Bronchial epithelial cell (primary cell): ENCODE results near the gene BIRC5. TPM values are rescaled to one million over a fixed set of nuclear protein-coding genes. Genes with fewer than 3 reads are reported as not detected.

ENCODE experiments used
- DNase-seq: peaks from one replicate; pipeline ENCODE4 v3.0.0-alpha.2; 2010; ENCODE audit warnings: low read depth
- FAIRE-seq: peaks from 2 replicates; lab custom pipeline; 2011; peaks lifted over from hg19 to GRCh38; lab: Jason Lieb, UNC
- H3K27me3 ChIP-seq: 2 replicates; pipeline ENCODE4 v1.5.1; 2011; ENCODE audit warnings: low read length; ENCODE audit not compliant: control insufficient read depth, insufficient read depth
- H3K36me3 ChIP-seq: 2 replicates; pipeline ENCODE4 v1.5.1; 2011; ENCODE audit warnings: low read length; ENCODE audit not compliant: control insufficient read depth, insufficient read depth
- H3K4me3 ChIP-seq: 2 replicates; pipeline ENCODE4 v1.5.1; 2011; ENCODE audit warnings: mild to moderate bottlenecking, low read depth, low read length, control low read depth
- total RNA-seq: library from RNA; depleted of rRNA; stranded (reverse); fragments of >200 nt; gene quantifications from 2 replicates; pipeline ENCODE4 v1.2.1, GENCODE V29; 2014
- TF ChIP-seq, protein P1 (sequence below): IDR thresholded peaks from 2 replicates; pipeline ENCODE4 v1.5.1; 2011; ENCODE audit warnings: mild to moderate bottlenecking, moderate library complexity, low read length, control low read depth, inconsistent platforms; ENCODE audit not compliant: insufficient read depth, severe bottlenecking

BIRC5 gene
- total RNA-seq, 1 donor from 2014 or later: 0.53 TPM

DNA sequence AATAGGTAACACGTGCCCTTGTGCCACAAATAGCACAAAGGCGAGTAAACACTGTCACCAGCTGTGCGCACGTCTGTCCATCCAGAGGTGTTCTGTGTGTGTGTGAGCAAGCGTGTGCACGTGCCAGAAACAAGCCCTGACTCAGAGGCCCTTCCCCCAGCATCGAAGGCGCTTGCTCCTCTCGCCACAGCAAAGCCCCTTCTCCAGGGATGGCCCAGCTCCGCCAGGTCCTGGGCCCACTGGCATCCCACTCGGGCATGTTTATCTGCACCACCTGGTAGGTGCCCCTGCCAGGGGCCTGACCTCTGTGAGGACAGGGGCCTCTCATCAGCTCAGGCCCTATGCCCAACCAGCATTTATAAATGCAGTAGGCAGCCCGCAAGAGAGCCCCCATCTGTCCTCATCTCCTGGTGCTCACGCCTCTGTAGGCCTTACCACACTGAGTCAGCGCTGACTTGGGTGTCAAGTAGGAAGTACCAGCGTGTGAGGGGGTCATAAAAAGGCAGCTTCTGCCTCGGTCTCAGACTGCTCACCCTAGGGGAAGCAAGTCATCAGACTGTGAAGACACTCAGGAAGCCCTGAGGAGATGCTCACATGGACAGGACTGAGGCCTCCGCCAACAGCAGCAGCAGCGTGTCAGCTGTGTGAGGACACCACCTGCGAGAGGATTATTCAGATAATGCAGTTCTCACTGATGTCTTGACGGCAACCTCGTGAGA is 28.1 kb downstream of the BIRC5 start:
- no peak overlapping the region for H3K4me3 ChIP-seq
- TF ChIP-seq, protein P1, sequence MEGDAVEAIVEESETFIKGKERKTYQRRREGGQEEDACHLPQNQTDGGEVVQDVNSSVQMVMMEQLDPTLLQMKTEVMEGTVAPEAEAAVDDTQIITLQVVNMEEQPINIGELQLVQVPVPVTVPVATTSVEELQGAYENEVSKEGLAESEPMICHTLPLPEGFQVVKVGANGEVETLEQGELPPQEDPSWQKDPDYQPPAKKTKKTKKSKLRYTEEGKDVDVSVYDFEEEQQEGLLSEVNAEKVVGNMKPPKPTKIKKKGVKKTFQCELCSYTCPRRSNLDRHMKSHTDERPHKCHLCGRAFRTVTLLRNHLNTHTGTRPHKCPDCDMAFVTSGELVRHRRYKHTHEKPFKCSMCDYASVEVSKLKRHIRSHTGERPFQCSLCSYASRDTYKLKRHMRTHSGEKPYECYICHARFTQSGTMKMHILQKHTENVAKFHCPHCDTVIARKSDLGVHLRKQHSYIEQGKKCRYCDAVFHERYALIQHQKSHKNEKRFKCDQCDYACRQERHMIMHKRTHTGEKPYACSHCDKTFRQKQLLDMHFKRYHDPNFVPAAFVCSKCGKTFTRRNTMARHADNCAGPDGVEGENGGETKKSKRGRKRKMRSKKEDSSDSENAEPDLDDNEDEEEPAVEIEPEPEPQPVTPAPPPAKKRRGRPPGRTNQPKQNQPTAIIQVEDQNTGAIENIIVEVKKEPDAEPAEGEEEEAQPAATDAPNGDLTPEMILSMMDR: no peak
- H3K36me3 ChIP-seq: no peaks in the 10 kb centered on the region
- DNase-seq: no peak
- FAIRE-seq: no peak
- no peaks in the 10 kb centered on the region for H3K27me3 ChIP-seq

DNA sequence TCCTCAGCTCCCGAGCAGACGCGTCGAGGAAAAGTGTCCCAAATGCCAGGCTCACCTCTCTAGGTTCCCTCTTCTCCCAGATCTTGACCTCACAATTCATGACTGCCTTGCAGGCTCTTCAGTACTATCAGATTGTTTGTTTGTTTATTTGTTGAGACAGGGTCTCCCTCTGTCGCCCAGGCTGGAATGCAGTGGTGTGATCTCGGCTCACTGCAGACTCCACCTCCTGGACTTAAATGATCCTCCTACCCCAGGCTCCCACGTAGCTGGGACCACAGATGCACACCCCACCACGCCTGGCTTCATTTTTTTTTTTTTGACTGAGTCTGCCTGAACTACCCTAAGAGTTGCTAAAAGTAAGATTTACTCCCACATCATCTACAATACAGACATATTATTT is 33.3 kb downstream of the BIRC5 start:
- H3K36me3 ChIP-seq: no peaks in the 10 kb centered on the region
- H3K4me3 ChIP-seq: no peak overlapping the region
- no peak for DNase-seq
- peaks cover 2% of the 10 kb centered on the region for H3K27me3 ChIP-seq
- FAIRE-seq: no peak
- TF ChIP-seq, protein P1: no peak

DNA sequence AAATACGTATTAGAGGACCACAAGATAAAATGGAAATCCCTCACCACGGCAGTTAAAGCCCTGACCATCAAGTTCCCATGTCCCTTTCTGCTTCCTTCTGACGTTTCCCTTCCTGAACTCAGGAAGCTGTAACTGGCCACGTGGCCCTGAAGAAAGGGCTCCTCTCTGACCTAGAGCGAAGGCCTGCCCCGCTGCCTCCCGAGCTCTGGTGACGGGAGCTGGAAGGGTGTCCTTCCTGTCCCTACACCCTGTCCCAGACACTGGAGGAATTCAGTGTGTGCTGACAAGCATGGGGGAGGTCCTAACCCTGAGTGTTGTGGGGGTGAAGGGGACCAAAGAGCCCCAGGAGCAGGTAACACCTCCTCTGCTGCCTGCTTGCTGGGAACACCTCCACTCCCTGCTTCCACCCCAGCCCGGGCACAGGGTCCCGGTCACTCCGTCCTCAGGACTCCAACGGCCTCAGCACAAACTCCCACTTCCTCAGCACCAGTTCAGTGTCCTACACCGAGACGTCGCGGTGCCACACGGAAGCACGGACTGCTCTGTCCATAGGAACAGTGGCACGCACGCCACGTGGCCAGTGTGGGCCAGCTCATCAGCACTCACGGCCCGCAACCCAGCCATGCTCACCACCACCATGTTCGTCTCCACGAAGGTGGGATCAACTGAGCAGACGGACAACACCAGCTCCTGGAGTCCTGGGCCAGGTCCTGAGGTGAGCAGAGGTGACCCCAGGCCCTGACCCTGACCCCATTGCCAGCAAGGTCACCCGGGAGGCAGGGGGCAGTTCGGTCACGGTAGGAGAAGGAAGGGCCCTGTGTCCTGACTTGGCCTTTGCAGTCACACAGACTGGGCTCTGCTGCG is 34.2 kb downstream of the BIRC5 start:
- Histone ChIP-seq H3K27me3 (peaks cover 2% of the 10 kb centered on the region), H3K4me3 (no peak overlapping the region), H3K36me3 (no peaks in the 10 kb centered on the region)
- FAIRE-seq (no peak), DNase-seq (no peak)
- TF ChIP-seq, protein P1: no peak

DNA sequence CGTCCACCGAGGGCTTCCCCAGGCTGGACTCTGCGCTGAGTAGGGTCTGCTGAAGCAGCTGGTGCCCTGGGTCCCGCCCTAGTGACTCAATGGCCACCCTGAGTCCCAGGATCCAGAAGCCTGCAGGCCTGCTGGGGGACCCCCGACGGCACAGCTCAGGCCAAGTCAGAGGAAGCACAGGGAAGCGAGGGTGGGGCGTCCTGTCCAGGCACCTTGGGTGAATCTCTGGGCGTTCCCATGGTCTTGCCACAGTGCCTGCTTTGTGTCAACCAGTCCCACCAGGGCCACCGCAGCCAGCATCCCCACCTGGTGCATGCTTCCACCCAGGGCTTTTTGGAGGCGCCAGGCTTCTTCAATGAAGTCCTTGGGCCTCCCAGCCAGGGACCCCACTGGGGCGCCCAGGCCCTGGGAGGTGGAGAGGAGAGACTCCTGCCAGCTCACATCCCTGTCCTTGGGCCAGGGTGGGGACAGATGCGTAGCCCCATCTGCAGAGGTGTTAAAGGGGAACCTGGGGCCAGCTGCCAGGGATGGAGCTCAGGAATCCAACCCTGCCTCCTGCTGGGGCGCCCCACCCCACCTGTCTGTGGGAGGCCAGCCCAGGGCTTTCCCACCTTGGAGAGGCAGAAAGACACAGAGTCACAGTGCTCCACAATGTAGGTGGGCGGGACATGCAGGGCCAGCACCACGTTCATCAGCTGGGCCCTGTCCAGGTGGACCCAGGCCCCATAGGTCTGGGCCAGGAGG is 35.2 kb downstream of the BIRC5 start:
- H3K36me3 ChIP-seq: no peaks in the 10 kb centered on the region
- FAIRE-seq (no peak), DNase-seq (no peak)
- no peak overlapping the region for H3K4me3 ChIP-seq
- H3K27me3 ChIP-seq: peaks cover 2% of the 10 kb centered on the region
- TF ChIP-seq, protein P1: no peak

DNA sequence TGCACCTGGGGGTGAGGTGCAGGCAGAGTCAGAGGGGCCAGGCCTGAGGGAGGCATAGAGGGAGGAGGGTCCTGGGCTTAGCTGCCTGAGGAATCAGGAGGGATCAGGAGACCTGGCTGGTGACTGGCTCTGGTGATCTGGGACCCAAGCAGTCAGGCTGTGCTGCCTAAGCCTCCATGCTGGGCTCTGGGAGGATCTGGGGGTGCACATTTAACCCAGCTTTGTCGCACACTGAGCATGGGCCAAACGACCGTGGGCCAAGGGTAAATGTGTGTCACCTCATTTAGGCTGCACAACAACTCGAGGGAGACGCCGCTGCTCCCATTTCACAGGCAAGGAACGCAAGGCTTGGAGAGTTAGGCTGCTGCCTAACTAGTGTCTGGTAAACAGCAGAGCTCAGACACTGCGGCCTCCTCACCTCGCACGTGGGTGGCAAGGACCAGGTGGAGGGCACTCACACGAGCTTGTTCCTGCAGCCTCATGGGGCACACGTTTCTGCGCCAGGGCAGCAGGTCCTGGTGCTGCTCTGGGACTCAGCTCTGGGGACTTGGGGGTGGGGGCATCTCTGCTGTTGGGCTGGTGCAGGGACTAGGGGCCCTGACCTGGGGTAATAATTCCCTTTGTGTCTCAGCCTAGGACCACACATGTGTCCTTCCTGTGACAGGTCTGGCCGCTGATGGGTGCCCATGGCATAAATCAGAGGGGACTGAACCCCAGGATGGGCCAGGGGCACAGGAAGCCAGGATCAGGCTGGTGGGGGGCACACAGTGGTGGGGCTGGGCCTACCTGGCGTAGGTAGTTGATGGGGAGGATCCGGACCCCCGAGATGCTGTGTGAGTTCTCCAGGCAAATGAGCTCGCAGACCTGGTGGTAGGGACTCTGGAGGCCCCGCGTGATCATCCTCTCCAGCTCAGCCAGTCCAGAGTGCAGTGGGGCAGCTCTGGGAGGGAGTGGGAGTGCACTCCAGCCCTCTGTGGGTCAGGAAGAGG is 36.1 kb downstream of the BIRC5 start:
- Histone ChIP-seq H3K4me3 (no peak overlapping the region), H3K36me3 (no peaks in the 10 kb centered on the region), H3K27me3 (peaks cover 2% of the 10 kb centered on the region)
- FAIRE-seq (no peak), DNase-seq (no peak)
- TF ChIP-seq, protein P1: no peak
